Mesenchymal stem cell (in vitro differentiated cells and primary cell): ENCODE data around the gene CAPN9.
A peak's percentile ranks its signal among the peaks of the same experiment; 100 is the strongest.

Source experiments
- DNase-seq: peaks from one replicate; pipeline ENCODE4 v3.0.0-alpha.2; 2013
- H2AFZ ChIP-seq: one replicate; pipeline ENCODE4 v1.6.1; 2013; ENCODE audit warnings: low read depth, mild to moderate bottlenecking, control low read depth, inconsistent platforms, low read length, moderate library complexity
- H2AK5ac ChIP-seq: 2 replicates; pipeline ENCODE4 v1.6.1; 2013; ENCODE audit warnings: low read length, moderate library complexity, mild to moderate bottlenecking, inconsistent platforms; ENCODE audit not compliant: severe bottlenecking
- H2BK120ac ChIP-seq: one replicate; pipeline ENCODE4 v1.6.1; 2013; ENCODE audit warnings: low read depth, mild to moderate bottlenecking, inconsistent platforms, low read length, moderate library complexity
- H2BK12ac ChIP-seq, 2 experiments: one replicate each; pipeline ENCODE4 v1.6.1; 2013; ENCODE audit warnings: inconsistent platforms in 2 of 2, low read length in 2 of 2, mild to moderate bottlenecking in 2 of 2, moderate library complexity in 2 of 2, control low read depth in 1 of 2
- H2BK15ac ChIP-seq: one replicate; pipeline ENCODE4 v1.6.1; 2013; ENCODE audit warnings: mild to moderate bottlenecking, low read depth, inconsistent platforms; ENCODE audit not compliant: poor library complexity, severe bottlenecking
- H2BK5ac ChIP-seq: 2 replicates; pipeline ENCODE4 v1.6.1; 2013; ENCODE audit warnings: low read depth, mild to moderate bottlenecking, low read length, control low read depth, inconsistent platforms; ENCODE audit not compliant: poor library complexity, severe bottlenecking
- H3K14ac ChIP-seq, 2 experiments: one replicate each; pipeline ENCODE4 v1.6.1; 2013; ENCODE audit warnings: inconsistent platforms in 2 of 2, low read length in 2 of 2, control low read depth in 1 of 2, mild to moderate bottlenecking in 1 of 2, moderate library complexity in 1 of 2
- H3K18ac ChIP-seq, 2 experiments: one replicate each; pipeline ENCODE4 v1.6.1; 2013; ENCODE audit warnings: inconsistent platforms in 2 of 2, low read length in 2 of 2, control low read depth in 1 of 2, low read depth in 1 of 2, mild to moderate bottlenecking in 1 of 2
- H3K23ac ChIP-seq, 2 experiments: one replicate each; pipeline ENCODE4 v1.6.1; 2013; ENCODE audit warnings: inconsistent platforms in 2 of 2, low read length in 2 of 2, mild to moderate bottlenecking in 2 of 2, moderate library complexity in 2 of 2, control low read depth in 1 of 2
- H3K27ac ChIP-seq: 2 replicates; pipeline ENCODE4 v1.5.1; 2013; ENCODE audit warnings: mild to moderate bottlenecking, moderate library complexity, low read length, control low read depth, inconsistent platforms; ENCODE audit not compliant: poor library complexity, severe bottlenecking
- H3K27me3 ChIP-seq, 2 experiments: 2 replicates each; pipeline versions ENCODE4 v1.6.1 to v1.7.0; 2013; ENCODE audit warnings: low read length in 2 of 2, mild to moderate bottlenecking in 2 of 2, moderate library complexity in 2 of 2, control low read depth in 1 of 2, inconsistent platforms in 1 of 2; ENCODE audit not compliant: control insufficient read depth in 1 of 2, insufficient read depth in 1 of 2
- H3K36me3 ChIP-seq, 2 experiments: 2 replicates each; pipeline versions ENCODE4 v1.6.1 to v1.7.0; 2013; ENCODE audit warnings: low read length in 2 of 2, control low read depth in 1 of 2, inconsistent platforms in 1 of 2, low read depth in 1 of 2, mild to moderate bottlenecking in 1 of 2; ENCODE audit not compliant: insufficient read depth in 2 of 2, control insufficient read depth in 1 of 2
- H3K4ac ChIP-seq, 2 experiments: one replicate each; pipeline ENCODE4 v1.6.1; 2013; ENCODE audit warnings: inconsistent platforms in 2 of 2, low read length in 2 of 2, mild to moderate bottlenecking in 2 of 2, moderate library complexity in 2 of 2, control low read depth in 1 of 2, low read depth in 1 of 2
- H3K4me1 ChIP-seq: 2 replicates; pipeline ENCODE4 v1.6.1; 2013; ENCODE audit warnings: low read depth, low read length, control low read depth; ENCODE audit not compliant: control insufficient read depth, insufficient read depth
- H3K4me2 ChIP-seq: 2 replicates; pipeline ENCODE4 v1.6.1; 2013; ENCODE audit warnings: low read length, mild to moderate bottlenecking, inconsistent platforms; ENCODE audit not compliant: poor library complexity, severe bottlenecking
- H3K4me3 ChIP-seq, 2 experiments: 2 replicates each; pipeline versions ENCODE4 v1.5.1 to v1.7.0; 2013; ENCODE audit warnings: low read length in 2 of 2, mild to moderate bottlenecking in 2 of 2, control low read depth in 1 of 2, low read depth in 1 of 2; ENCODE audit not compliant: insufficient read depth in 1 of 2
- H3K79me1 ChIP-seq: replicated peaks from 2 replicates; pipeline ENCODE4 v1.6.1; 2013; ENCODE audit warnings: mild to moderate bottlenecking, control low read depth, low read length, inconsistent platforms; ENCODE audit not compliant: poor library complexity, severe bottlenecking
- H3K9ac ChIP-seq: 2 replicates; pipeline ENCODE4 v1.7.0; 2013; ENCODE audit warnings: mild to moderate bottlenecking, low read length, moderate library complexity
- H3K9me3 ChIP-seq: 2 replicates; pipeline ENCODE4 v1.7.0; 2013; ENCODE audit warnings: mild to moderate bottlenecking, low read length; ENCODE audit not compliant: control insufficient read depth
- H4K8ac ChIP-seq: one replicate; pipeline ENCODE4 v1.6.1; 2013; ENCODE audit warnings: inconsistent platforms, mild to moderate bottlenecking, low read length, moderate library complexity
- H4K91ac ChIP-seq: one replicate; pipeline ENCODE4 v1.6.1; 2013; ENCODE audit warnings: mild to moderate bottlenecking, low read length, inconsistent platforms
- WGBS: methylation state at CpG from one replicate; pipeline ENCODE4 v1.1.7; 2013; ENCODE audit warnings: mixed read lengths; 5-methylcytosine and 5-hydroxymethylcytosine counted together

The CAPN9 gene

DNA sequence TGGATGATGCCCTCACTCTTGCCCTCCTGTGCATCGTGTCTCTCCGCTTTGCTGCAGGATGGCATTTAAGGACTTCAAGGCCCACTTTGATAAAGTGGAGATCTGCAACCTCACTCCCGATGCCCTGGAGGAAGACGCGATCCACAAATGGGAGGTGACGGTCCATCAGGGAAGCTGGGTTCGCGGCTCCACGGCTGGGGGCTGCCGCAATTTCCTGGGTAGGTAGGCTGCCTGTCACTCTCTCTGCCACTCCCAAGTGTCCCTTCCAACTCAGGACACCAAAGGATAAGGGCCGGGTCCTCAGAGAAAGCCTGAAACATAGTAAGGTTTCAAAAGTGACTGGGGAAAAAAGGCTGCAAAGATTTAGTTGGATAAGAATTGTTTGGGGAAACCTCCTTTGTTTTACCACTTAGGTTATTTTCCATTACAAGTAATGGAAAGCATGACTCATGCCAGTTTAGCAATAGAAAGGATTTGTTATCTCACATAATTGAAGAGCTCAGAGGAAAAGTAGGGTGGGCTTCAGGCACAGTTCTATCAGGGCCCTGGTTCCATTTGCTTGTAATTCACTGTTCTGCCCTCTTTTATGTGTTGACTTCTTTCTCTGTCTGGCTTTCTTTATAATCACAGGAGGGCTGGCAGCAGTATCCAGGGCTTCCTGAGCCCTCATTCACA lies 31.9 kb downstream of the CAPN9 start:
- Histone ChIP-seq H3K4ac (no peak overlapping the region), H2BK12ac (no peak overlapping the region), H4K8ac (no peak overlapping the region), H2BK120ac (no peak overlapping the region), H2AFZ (no peak overlapping the region), H2BK15ac (no peak overlapping the region), H2BK5ac (no peak overlapping the region), H3K36me3 (no peaks in the 10 kb centered on the region), H3K79me1 (no peaks in the 10 kb centered on the region), H3K9ac (no peak overlapping the region), H2AK5ac (no peak overlapping the region), H4K91ac (no peak overlapping the region), H3K18ac (no peak overlapping the region), H3K4me2 (no peak overlapping the region), H3K4me3 (no peak overlapping the region), H3K14ac (no peak overlapping the region), H3K23ac (no peak overlapping the region), H3K9me3 (no peaks in the 10 kb centered on the region), H3K27me3 (peaks cover 21 to 26% of the 10 kb centered on the region in 2 experiments), H3K4me1 (no peaks in the 10 kb centered on the region), H3K27ac (no peak overlapping the region)
- 87% methylated on average over 11 of the region's 11 CpGs for WGBS
- DNase-seq = peak; percentile 59

DNA sequence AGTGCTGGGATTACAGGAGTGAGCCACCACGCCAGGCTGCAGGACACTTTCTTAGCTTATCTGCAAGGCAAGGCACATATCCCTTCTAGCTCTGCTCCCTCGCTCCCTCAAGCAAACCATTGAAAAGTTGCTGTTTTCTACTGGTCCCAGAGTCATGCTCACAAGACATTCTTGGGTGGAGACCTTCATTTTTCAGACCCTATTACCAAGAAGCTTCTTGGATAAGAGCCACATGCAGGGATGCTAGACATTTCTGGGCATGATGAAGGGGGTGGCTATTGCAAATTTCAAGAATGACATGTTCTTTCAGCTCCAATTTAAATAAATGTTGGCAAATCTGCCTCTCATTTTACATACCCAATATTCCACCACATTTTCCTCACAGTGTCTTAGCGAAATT lies 33.9 kb downstream of the CAPN9 start:
- WGBS = 78% methylated on average over 3 of the region's 3 CpGs
- Histone ChIP-seq H3K9me3 (no peaks in the 10 kb centered on the region), H3K4me1 (no peaks in the 10 kb centered on the region), H3K4ac (no peak overlapping the region), H3K18ac (no peak overlapping the region), H2BK5ac (no peak overlapping the region), H3K9ac (no peak overlapping the region), H4K91ac (no peak overlapping the region), H3K27me3 (peaks cover 21 to 29% of the 10 kb centered on the region in 2 experiments), H3K4me3 (no peak overlapping the region), H3K14ac (no peak overlapping the region), H2BK15ac (no peak overlapping the region), H3K27ac (no peak overlapping the region), H2AFZ (no peak overlapping the region), H3K23ac (no peak overlapping the region), H2AK5ac (no peak overlapping the region), H3K36me3 (no peaks in the 10 kb centered on the region), H3K79me1 (no peaks in the 10 kb centered on the region), H4K8ac (no peak overlapping the region), H2BK120ac (no peak overlapping the region), H3K4me2 (no peak overlapping the region), H2BK12ac (no peak overlapping the region)
- no peak for DNase-seq

DNA sequence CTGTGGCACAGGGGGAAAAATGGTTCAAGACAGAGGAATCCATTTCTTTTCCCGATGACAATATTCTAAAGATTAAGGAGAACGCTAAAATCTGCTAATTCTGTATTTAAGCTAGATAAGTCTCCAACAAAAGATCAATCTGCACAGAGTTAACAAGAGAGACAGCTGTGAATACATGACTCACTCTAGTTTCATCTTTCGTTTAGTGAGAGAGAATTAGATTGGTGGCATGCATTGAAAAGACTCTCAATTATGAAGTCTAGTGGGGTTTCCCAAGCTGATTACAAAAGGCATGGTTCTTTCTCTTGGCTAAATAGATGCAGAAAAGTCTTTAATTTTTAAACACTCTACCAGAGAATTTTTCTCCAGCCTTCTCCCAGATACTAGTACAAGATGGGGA lies 34.4 kb downstream of the CAPN9 start:
- Histone ChIP-seq H3K18ac (no peak overlapping the region), H3K4me2 (no peak overlapping the region), H2BK5ac (no peak overlapping the region), H3K27ac (no peak overlapping the region), H2AK5ac (no peak overlapping the region), H3K4me3 (no peak overlapping the region), H3K14ac (no peak overlapping the region), H2BK12ac (no peak overlapping the region), H4K91ac (no peak overlapping the region), H2AFZ (no peak overlapping the region), H3K79me1 (no peaks in the 10 kb centered on the region), H3K4ac (no peak overlapping the region), H3K23ac (no peak overlapping the region), H3K4me1 (no peaks in the 10 kb centered on the region), H4K8ac (no peak overlapping the region), H2BK15ac (no peak overlapping the region), H3K36me3 (no peaks in the 10 kb centered on the region), H2BK120ac (no peak overlapping the region), H3K27me3 (peaks cover 17 to 25% of the 10 kb centered on the region in 2 experiments), H3K9me3 (no peaks in the 10 kb centered on the region), H3K9ac (no peak overlapping the region)
- peak; percentile 16 for DNase-seq
- WGBS = 88% methylated on average over 2 of the region's 3 CpGs

DNA sequence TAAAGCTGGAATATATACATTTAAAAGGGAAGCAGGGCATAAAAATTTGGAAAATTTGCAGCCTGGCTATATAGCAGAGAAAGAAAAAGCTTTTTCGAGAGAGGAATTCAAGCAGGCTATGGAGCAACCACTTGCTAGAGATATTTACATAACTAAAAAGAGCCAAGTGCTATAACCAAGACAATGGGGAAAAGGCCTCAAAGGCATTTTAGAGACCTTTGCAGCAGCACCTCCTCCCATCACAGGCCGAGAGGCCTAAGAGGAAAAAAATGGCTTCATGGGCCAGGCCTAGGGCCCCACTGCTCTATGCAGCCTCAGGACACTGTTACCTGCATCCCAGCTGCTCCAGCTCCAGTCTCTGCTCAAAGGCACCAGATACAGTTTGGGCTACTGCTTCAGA lies 37.0 kb downstream of the CAPN9 start:
- H4K8ac ChIP-seq = no peak overlapping the region
- no peak overlapping the region for H2AK5ac ChIP-seq
- no peak overlapping the region for H2BK15ac ChIP-seq
- no peak for DNase-seq
- H3K9ac ChIP-seq = no peak overlapping the region
- no peak overlapping the region for H2BK120ac ChIP-seq
- no peak overlapping the region for H3K18ac ChIP-seq
- no peak overlapping the region for H4K91ac ChIP-seq
- H3K14ac ChIP-seq = no peak overlapping the region
- H3K79me1 ChIP-seq = no peaks in the 10 kb centered on the region
- H3K4me3 ChIP-seq = no peak overlapping the region
- H2AFZ ChIP-seq = no peak overlapping the region
- H3K36me3 ChIP-seq = no peaks in the 10 kb centered on the region
- H3K4ac ChIP-seq = no peak overlapping the region
- H3K9me3 ChIP-seq = no peaks in the 10 kb centered on the region
- H2BK5ac ChIP-seq = no peak overlapping the region
- WGBS = 81% methylated on average over 2 of the region's 2 CpGs
- H3K4me1 ChIP-seq = no peaks in the 10 kb centered on the region
- H3K27me3 ChIP-seq = peaks cover 3 to 9% of the 10 kb centered on the region in 2 experiments
- H3K23ac ChIP-seq = no peak overlapping the region
- no peak overlapping the region for H3K4me2 ChIP-seq
- H3K27ac ChIP-seq = no peak overlapping the region
- H2BK12ac ChIP-seq = no peak overlapping the region
